ENCODE measurements around the gene BRD4. TPM values are rescaled to one million over a fixed set of nuclear protein-coding genes. Genes with fewer than 3 reads are reported as not detected.

BRD4 gene
- total and polyA plus RNA-seq, 10 of the 15 experiments (the other 5 are each of a cell fraction or from before 2014, with no cell fraction given) = 5.3 to 84.4 (median 11.8) TPM

DNA sequence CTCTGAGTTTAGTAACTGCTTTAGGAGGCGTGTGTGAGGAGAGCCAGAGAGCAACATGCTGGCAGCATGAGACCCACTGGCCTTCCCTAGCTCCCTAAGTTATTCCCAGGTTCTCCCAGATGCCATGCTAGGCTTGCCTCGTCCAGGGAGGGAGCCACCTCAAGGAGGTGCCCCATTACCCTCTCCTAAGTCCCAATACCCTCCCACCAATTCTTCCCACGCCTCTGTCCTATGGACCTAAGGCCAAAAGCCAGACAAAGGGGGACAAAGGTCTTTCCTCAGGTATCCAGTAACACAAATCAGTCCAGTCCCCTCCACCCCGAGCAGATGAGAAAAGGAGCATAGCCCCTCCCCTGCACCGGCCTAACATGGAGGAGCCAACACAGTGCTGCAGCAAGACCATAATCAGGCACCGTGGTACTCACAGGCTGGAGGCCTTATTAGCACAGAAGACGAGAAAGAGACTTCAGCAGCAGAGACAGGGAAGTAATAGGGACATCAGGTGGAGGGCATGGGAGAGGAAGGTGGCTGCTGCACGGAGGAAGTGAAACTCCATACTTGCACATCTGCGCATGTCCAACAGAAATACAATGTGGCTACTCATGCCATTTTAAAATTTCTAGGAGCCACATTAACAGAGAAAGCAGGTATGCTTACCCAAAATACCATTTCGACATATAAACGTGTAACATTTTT, 46.3 kb downstream of the BRD4 start:
- Histone ChIP-seq H4K20me1 (ENCODE audit: control insufficient read depth, insufficient read depth) (peaks cover 27% of the 10 kb centered on the region), H3K27ac (ENCODE audit: control insufficient read depth, insufficient read depth) (peak overlapping the region; percentile 65), H3K4me1 (ENCODE audit: control insufficient read depth, insufficient read depth, low read length) (peaks cover 71% of the 10 kb centered on the region), H3K36me3 (ENCODE audit: control insufficient read depth in 2 of 2, insufficient read depth in 2 of 2, low read length in 1 of 2) (peaks cover 2 to 8% of the 10 kb centered on the region in 2 experiments; a peak in 2 of 4 replicates), H2AFZ (ENCODE audit: control insufficient read depth, low read depth, low read length) (no peak overlapping the region), H3K79me2 (ENCODE audit: control insufficient read depth, insufficient read depth, low read length) (peaks cover 98% of the 10 kb centered on the region), H3K9me3 (replicated peaks; ENCODE audit: control insufficient read depth, insufficient read depth, low read length) (no peaks in the 10 kb centered on the region), H3K9ac (ENCODE audit: control insufficient read depth, insufficient read depth, low read length) (peak overlapping the region; percentile 8), H3K27me3 (replicated peaks in 1 of 2; ENCODE audit: control insufficient read depth in 2 of 2, insufficient read depth in 2 of 2, low read length in 1 of 2) (no peaks in the 10 kb centered on the region), H3K4me2 (ENCODE audit: control insufficient read depth, insufficient read depth) (peak overlapping the region; percentile 77), H3K4me3 (peak overlapping the region; percentile 57)
- FAIRE-seq (peak; percentile 86), ATAC-seq (peak; percentile 87), DNase-seq (ENCODE audit: low read depth, low spot score) (peak; percentile 75)
- CTCF ChIA-PET = no interaction called here
- RAD21 ChIA-PET (ENCODE audit: unreplicated experiment) = interaction anchor here (0.7 to 1.3 kb wide), 4 partner anchors 20 to 93 kb away, joined by 3 to 4 read pairs (median 3); partner anchors contain the start of gene AKAP8
- SMC1A ChIA-PET (ENCODE audit: uncharacterized antibody, unreplicated experiment) = no interaction called here
- in situ Hi-C loops (cut with MboI) (no loop called here), intact Hi-C loops (cut with micrococcal nuclease; ENCODE audit: unreplicated experiment) (no loop called here)
- BruUV-seq (replicated peaks) = no TSS peak
- 17% methylated on average over 11 of the region's 11 CpGs for WGBS (ENCODE audit: insufficient coverage, insufficient replicate concordance, low lambda C conversion rate, missing lambda C conversion rate)
- POLR2A ChIA-PET = no interaction called here
- TF ChIP-seq CBX5 (IDR thresholded peaks at IDR 0.05; ENCODE audit: low read depth) (no peak), POLR2A (IDR thresholded peaks at IDR 0.05; ENCODE audit: low read depth, low read length) (peak; percentile 63), PML (IDR thresholded peaks at IDR 0.05; ENCODE audit: low read length) (no peak), EED (IDR thresholded peaks at IDR 0.05; ENCODE audit: low read depth) (peak; percentile 73), HDGF (IDR thresholded peaks at IDR 0.05) (peak; percentile 71; the same call in 1 of the 2 replicates), BHLHE40 (IDR thresholded peaks at IDR 0.05; ENCODE audit: borderline replicate concordance in 1 of 2, low read depth in 2 of 2, low read length in 1 of 2) (peak in 1 of 2 experiments; percentile 18; a peak in 1 of 4 replicates), IRF4 (IDR thresholded peaks at IDR 0.05; ENCODE audit: low read depth, low read length) (peak; percentile 92), FOS (IDR thresholded peaks at IDR 0.05; ENCODE audit: borderline replicate concordance, extremely low read depth, insufficient read length) (no peak), MYC (IDR thresholded peaks at IDR 0.05; ENCODE audit: insufficient read depth, insufficient read length, insufficient replicate concordance, low read length, severe bottlenecking) (peak; percentile 27), YBX1 (IDR thresholded peaks at IDR 0.05) (no peak), CHD2 (IDR thresholded peaks at IDR 0.05; ENCODE audit: borderline replicate concordance, low read depth, low read length) (no peak), POLR2AphosphoS5 (IDR thresholded peaks at IDR 0.05; ENCODE audit: low read length) (peak; percentile 32; the same call in 1 of the 2 replicates), NRF1 (conservative IDR thresholded peaks at IDR 0.05; ENCODE audit: low read depth, low read length) (peak; percentile 50), EP300 (IDR thresholded peaks at IDR 0.05; ENCODE audit: borderline replicate concordance in 1 of 2, control insufficient read depth in 1 of 2, low read depth in 2 of 2, low read length in 2 of 2) (peak in 1 of 2 experiments; percentile 41; a peak in 1 of 4 replicates), NBN (IDR thresholded peaks at IDR 0.05) (0 out of 2 replicates have a peak, but pooled peaks have one; percentile 59), IKZF2 (IDR thresholded peaks at IDR 0.05) (peak; percentile 39 to 58; a peak in 2 of 4 replicates), NFYB (IDR thresholded peaks at IDR 0.05; ENCODE audit: insufficient read depth, low read depth, low read length) (no peak), ATF7 (IDR thresholded peaks at IDR 0.05; ENCODE audit: low read depth) (no peak), RAD21 (IDR thresholded peaks at IDR 0.05; ENCODE audit: insufficient read depth, low read depth, low read length) (no peak)
- TF ChIP-seq, protein P1, sequence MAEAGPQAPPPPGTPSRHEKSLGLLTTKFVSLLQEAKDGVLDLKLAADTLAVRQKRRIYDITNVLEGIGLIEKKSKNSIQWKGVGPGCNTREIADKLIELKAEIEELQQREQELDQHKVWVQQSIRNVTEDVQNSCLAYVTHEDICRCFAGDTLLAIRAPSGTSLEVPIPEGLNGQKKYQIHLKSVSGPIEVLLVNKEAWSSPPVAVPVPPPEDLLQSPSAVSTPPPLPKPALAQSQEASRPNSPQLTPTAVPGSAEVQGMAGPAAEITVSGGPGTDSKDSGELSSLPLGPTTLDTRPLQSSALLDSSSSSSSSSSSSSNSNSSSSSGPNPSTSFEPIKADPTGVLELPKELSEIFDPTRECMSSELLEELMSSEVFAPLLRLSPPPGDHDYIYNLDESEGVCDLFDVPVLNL (IDR thresholded peaks at IDR 0.05; ENCODE audit: low read depth, low read length) = no peak
- TF ChIP-seq, protein P2, sequence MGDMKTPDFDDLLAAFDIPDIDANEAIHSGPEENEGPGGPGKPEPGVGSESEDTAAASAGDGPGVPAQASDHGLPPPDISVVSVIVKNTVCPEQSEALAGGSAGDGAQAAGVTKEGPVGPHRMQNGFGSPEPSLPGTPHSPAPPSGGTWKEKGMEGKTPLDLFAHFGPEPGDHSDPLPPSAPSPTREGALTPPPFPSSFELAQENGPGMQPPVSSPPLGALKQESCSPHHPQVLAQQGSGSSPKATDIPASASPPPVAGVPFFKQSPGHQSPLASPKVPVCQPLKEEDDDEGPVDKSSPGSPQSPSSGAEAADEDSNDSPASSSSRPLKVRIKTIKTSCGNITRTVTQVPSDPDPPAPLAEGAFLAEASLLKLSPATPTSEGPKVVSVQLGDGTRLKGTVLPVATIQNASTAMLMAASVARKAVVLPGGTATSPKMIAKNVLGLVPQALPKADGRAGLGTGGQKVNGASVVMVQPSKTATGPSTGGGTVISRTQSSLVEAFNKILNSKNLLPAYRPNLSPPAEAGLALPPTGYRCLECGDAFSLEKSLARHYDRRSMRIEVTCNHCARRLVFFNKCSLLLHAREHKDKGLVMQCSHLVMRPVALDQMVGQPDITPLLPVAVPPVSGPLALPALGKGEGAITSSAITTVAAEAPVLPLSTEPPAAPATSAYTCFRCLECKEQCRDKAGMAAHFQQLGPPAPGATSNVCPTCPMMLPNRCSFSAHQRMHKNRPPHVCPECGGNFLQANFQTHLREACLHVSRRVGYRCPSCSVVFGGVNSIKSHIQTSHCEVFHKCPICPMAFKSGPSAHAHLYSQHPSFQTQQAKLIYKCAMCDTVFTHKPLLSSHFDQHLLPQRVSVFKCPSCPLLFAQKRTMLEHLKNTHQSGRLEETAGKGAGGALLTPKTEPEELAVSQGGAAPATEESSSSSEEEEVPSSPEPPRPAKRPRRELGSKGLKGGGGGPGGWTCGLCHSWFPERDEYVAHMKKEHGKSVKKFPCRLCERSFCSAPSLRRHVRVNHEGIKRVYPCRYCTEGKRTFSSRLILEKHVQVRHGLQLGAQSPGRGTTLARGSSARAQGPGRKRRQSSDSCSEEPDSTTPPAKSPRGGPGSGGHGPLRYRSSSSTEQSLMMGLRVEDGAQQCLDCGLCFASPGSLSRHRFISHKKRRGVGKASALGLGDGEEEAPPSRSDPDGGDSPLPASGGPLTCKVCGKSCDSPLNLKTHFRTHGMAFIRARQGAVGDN (IDR thresholded peaks at IDR 0.05) = 0 out of 2 replicates have a peak, but pooled peaks have one; percentile 33
